Measurements from ENCODE around the gene KRT81. TPM values are rescaled to one million over a fixed set of nuclear protein-coding genes. Genes with fewer than 3 reads are reported as not detected.
"Not testable (repeated sequence)": the region's sequence is repeated elsewhere in the genome, so short reads cannot be mapped to it uniquely, and the experiment has no call there.

The KRT81 gene
- total RNA-seq, 1 donor from 2014 or later, result 0.16 TPM

- no peaks in the 10 kb centered on the region for H3K36me3 Mint-ChIP-seq
- H3K27ac Mint-ChIP-seq, result peak overlapping the region; percentile 90
- no peaks in the 10 kb centered on the region for H3K27me3 Mint-ChIP-seq (ENCODE audit: low read depth)
- TF ChIP-seq, protein P1, sequence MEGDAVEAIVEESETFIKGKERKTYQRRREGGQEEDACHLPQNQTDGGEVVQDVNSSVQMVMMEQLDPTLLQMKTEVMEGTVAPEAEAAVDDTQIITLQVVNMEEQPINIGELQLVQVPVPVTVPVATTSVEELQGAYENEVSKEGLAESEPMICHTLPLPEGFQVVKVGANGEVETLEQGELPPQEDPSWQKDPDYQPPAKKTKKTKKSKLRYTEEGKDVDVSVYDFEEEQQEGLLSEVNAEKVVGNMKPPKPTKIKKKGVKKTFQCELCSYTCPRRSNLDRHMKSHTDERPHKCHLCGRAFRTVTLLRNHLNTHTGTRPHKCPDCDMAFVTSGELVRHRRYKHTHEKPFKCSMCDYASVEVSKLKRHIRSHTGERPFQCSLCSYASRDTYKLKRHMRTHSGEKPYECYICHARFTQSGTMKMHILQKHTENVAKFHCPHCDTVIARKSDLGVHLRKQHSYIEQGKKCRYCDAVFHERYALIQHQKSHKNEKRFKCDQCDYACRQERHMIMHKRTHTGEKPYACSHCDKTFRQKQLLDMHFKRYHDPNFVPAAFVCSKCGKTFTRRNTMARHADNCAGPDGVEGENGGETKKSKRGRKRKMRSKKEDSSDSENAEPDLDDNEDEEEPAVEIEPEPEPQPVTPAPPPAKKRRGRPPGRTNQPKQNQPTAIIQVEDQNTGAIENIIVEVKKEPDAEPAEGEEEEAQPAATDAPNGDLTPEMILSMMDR (IDR thresholded peaks at IDR 0.05; ENCODE audit: unreplicated experiment), result no peak
- peaks cover 37% of the 10 kb centered on the region for H3K4me1 Mint-ChIP-seq
- no peak overlapping the region for H3K4me3 Mint-ChIP-seq
- no peak for DNase-seq (ENCODE audit: low spot score in 2 of 2, unreplicated experiment in 2 of 2)
- no peaks in the 10 kb centered on the region for H3K9me3 Mint-ChIP-seq
These were observed 48.0 kb downstream of the KRT81 start for GRCh38 chr12:52243259-52243855.

GRCh38 chr12:52242442-52243258 lies 48.7 kb downstream of the KRT81 start:
- H3K27ac Mint-ChIP-seq, result no peak overlapping the region
- DNase-seq (ENCODE audit: low spot score in 2 of 2, unreplicated experiment in 2 of 2), result no peak
- TF ChIP-seq, protein P1 (IDR thresholded peaks at IDR 0.05; ENCODE audit: unreplicated experiment), result no peak
- no peaks in the 10 kb centered on the region for H3K36me3 Mint-ChIP-seq
- H3K4me1 Mint-ChIP-seq, result peaks cover 34% of the 10 kb centered on the region
- no peak overlapping the region for H3K4me3 Mint-ChIP-seq
- no peaks in the 10 kb centered on the region for H3K9me3 Mint-ChIP-seq
- H3K27me3 Mint-ChIP-seq (ENCODE audit: low read depth), result no peaks in the 10 kb centered on the region

GRCh38 chr12:52241205-52241842 lies 50.0 kb downstream of the KRT81 start:
- DNase-seq (ENCODE audit: low spot score in 2 of 2, unreplicated experiment in 2 of 2), result no peak
- Mint-ChIP-seq H3K9me3 (no peaks in the 10 kb centered on the region), H3K4me3 (no peak overlapping the region), H3K36me3 (no peaks in the 10 kb centered on the region), H3K27me3 (ENCODE audit: low read depth) (no peaks in the 10 kb centered on the region), H3K27ac (no peak overlapping the region), H3K4me1 (peaks cover 26% of the 10 kb centered on the region)
- TF ChIP-seq, protein P1 (IDR thresholded peaks at IDR 0.05; ENCODE audit: unreplicated experiment), result no peak

- peaks cover 24% of the 10 kb centered on the region for H3K4me1 Mint-ChIP-seq
- H3K9me3 Mint-ChIP-seq, result not testable (repeated sequence)
These were observed 51.1 kb downstream of the KRT81 start for GRCh38 chr12:52240247-52240646.

DNA sequence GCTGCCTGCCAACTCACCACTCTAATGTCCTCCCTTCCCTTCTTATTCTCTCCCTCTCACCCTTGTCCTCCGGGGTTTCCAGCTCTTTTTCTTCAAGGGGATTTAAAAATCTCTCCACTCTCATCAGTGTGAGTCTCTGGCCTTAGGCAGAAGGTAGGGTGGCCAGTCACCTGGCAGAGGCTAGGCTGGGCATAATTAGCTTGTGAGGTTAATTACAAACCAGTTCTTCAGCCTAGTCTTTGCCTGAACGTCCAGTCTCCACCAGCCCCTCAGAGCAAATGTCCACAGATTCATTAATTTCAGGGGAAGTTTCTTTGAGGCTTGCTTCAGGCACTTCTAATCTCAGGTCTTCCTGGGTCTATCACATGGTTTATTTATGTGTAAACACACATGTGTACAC lies 51.6 kb downstream of the KRT81 start:
- TF ChIP-seq, protein P1 (IDR thresholded peaks at IDR 0.05; ENCODE audit: unreplicated experiment), result no peak
- DNase-seq (ENCODE audit: low spot score in 2 of 2, unreplicated experiment in 2 of 2), result no peak
- H3K4me3 Mint-ChIP-seq, result no peak overlapping the region
- H3K4me1 Mint-ChIP-seq, result peaks cover 21% of the 10 kb centered on the region
- peaks cover 4% of the 10 kb centered on the region for H3K36me3 Mint-ChIP-seq
- no peaks in the 10 kb centered on the region for H3K9me3 Mint-ChIP-seq
- peaks cover 4% of the 10 kb centered on the region for H3K27me3 Mint-ChIP-seq (ENCODE audit: low read depth)
- no peak overlapping the region for H3K27ac Mint-ChIP-seq

More at GRCh38 chr12:52240247-52240646, 51.1 kb downstream of the KRT81 start:
- not testable (repeated sequence) for H3K4me3 Mint-ChIP-seq; DNase-seq (ENCODE audit: low spot score in 2 of 2, unreplicated experiment in 2 of 2); H3K36me3 Mint-ChIP-seq; H3K27me3 Mint-ChIP-seq (ENCODE audit: low read depth); H3K27ac Mint-ChIP-seq
